Small intestine (tissue), 16 donors: ENCODE measurements around the gene CACNA1A. TPM values are rescaled to one million over a fixed set of nuclear protein-coding genes. Genes with fewer than 3 reads are reported as not detected.

Experiments
- DNase-seq, 2 donors: peaks; one replicate each; pipeline versions ENCODE4 v3.0.0 to v3.0.0-alpha.2; 2013
- FAIRE-seq: peaks from 2 replicates; lab custom pipeline; 2012; peaks lifted over from hg19 to GRCh38; lab: Jason Lieb, UNC
- H3K27ac ChIP-seq, 3 donors: one replicate each; pipeline ENCODE4 v1.5.1; 2013; ENCODE audit warnings: low read length in 2 of 3, mild to moderate bottlenecking in 2 of 3, control low read depth in 1 of 3, inconsistent platforms in 1 of 3, low read depth in 1 of 3, moderate library complexity in 1 of 3
- H3K27me3 ChIP-seq, 3 donors: one replicate each; pipeline ENCODE4 v1.6.1; 2013; ENCODE audit warnings: low read length in 3 of 3, inconsistent platforms in 1 of 3; ENCODE audit not compliant: control insufficient read depth in 3 of 3, insufficient read depth in 3 of 3
- H3K36me3 ChIP-seq, 3 donors: one replicate each; pipeline ENCODE4 v1.6.1; 2013; ENCODE audit warnings: low read length in 3 of 3, inconsistent platforms in 1 of 3, low read depth in 1 of 3, mild to moderate bottlenecking in 1 of 3, moderate library complexity in 1 of 3; ENCODE audit not compliant: control insufficient read depth in 3 of 3, insufficient read depth in 2 of 3
- H3K4me1 ChIP-seq, 3 donors: one replicate each; pipeline ENCODE4 v1.6.1; 2013; ENCODE audit warnings: low read length in 2 of 3, inconsistent platforms in 1 of 3, low read depth in 1 of 3, mild to moderate bottlenecking in 1 of 3, moderate library complexity in 1 of 3; ENCODE audit not compliant: control insufficient read depth in 3 of 3, insufficient read depth in 2 of 3
- H3K4me3 ChIP-seq, 3 donors: one replicate each; pipeline ENCODE4 v1.5.1; 2013; ENCODE audit warnings: low read length in 3 of 3, control low read depth in 1 of 3, inconsistent platforms in 1 of 3, low read depth in 1 of 3, mild to moderate bottlenecking in 1 of 3, moderate library complexity in 1 of 3
- H3K9me3 ChIP-seq, 2 donors: one replicate each; pipeline ENCODE4 v1.6.1; 2013; ENCODE audit warnings: low read depth in 1 of 2, low read length in 1 of 2; ENCODE audit not compliant: control insufficient read depth in 2 of 2, insufficient read depth in 1 of 2
- WGBS, 3 donors: extraction: QIAGEN DNeasy Blood & Tissue Kit; methylation state at CpG; one replicate each; pipeline ENCODE4 v1.1.7; 2013; 5-methylcytosine and 5-hydroxymethylcytosine counted together
- long read RNA-seq, 10 donors: transcript quantifications; one replicate each; lab custom pipeline, GENCODE V29; 2026
- polyA plus RNA-seq, 4 donors: library from polyadenylated mRNA; stranded (reverse) in 3 of 4; unstranded in 1 of 4; fragments of 200-250 nt in 3 of 4; fragments of 120-200 nt in 1 of 4; gene quantifications; one replicate each; pipeline versions ENCODE4 v1.2.1 to v1.2.3, GENCODE V29; 2013
- donor health status: healthy with polysubstance abuse.
- donor health status: control.
- donor health status: control.
- donor health status: Bipolar disorder and iron deficiency.
- donor health status: healthy.

CACNA1A gene
- 1 to 10 TPM in 3 of 4 donors, under 1 TPM in 1; 0.27 to 8.9 (median 2.1) TPM for polyA plus RNA-seq
- long read RNA-seq, donor 1: 0 reads
- long read RNA-seq, donor 2: 0 reads
- long read RNA-seq, donor 3, transcript CACNA1A-229 (1 exons, 740 nt): major isoform, 5 of 6 reads
- long read RNA-seq, donor 3, partial matches to known transcripts: 0 of 6 reads
- long read RNA-seq, donor 3, other reads (novel, unspliced or antisense): 0 of 6 reads
- long read RNA-seq, donor 4: 0 reads
- long read RNA-seq, donor 5, partial matches to known transcripts: 0 of 2 reads
- long read RNA-seq, donor 5, other reads (novel, unspliced or antisense): 0 of 2 reads
- long read RNA-seq, donor 6, partial matches to known transcripts: 0 of 1 reads
- long read RNA-seq, donor 6, other reads (novel, unspliced or antisense): 0 of 1 reads
- long read RNA-seq, donor 7: 0 reads
- long read RNA-seq, donor 8: 0 reads
- long read RNA-seq, donor 9, partial matches to known transcripts: 0 of 3 reads
- long read RNA-seq, donor 9, other reads (novel, unspliced or antisense): 0 of 3 reads
- long read RNA-seq, donor 10, partial matches to known transcripts: 0 of 3 reads
- long read RNA-seq, donor 10, other reads (novel, unspliced or antisense): 0 of 3 reads

DNA sequence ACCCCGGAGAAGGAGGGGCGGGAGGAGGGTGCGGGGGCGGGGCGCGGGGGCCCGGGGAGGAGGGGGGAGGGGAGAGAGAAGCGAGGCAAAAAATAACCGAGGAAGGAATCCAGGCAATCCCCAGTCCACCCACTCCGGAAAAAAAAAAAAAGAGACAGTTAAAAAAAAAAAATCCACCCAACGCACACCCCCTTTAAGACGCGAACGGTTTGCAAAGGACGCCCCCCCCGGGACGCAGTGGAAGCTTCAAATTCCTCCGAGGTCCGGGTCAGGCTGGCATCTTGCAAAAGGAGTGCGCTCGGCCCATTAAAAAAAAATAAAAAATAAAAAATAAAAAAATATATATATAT is at the start of gene CACNA1A:
Gene CACNA1A (minus strand): TSS at position 9 of the 350 bp plus-strand sequence. CDS start 255 bp downstream, outside the sequence.
- FAIRE-seq (no peak), DNase-seq (no peak)
- no peaks in the 10 kb centered on the region for H3K36me3 ChIP-seq
- H3K4me3 ChIP-seq: peak within 1 kb of the TSS in 1 of 3 donors; percentile 18
- no peak within 1 kb of the TSS for H3K27ac ChIP-seq
- H3K4me1 ChIP-seq: no peaks in the 10 kb centered on the region
- no peaks in the 10 kb centered on the region for H3K9me3 ChIP-seq
- 1 to 4% (median 3%) methylated on average over 14 to 18 of the region's 21 CpGs for WGBS, 3 donors
- H3K27me3 ChIP-seq: peaks cover 6 to 40% (median 19%) of the 10 kb centered on the region in 3 donors

DNA sequence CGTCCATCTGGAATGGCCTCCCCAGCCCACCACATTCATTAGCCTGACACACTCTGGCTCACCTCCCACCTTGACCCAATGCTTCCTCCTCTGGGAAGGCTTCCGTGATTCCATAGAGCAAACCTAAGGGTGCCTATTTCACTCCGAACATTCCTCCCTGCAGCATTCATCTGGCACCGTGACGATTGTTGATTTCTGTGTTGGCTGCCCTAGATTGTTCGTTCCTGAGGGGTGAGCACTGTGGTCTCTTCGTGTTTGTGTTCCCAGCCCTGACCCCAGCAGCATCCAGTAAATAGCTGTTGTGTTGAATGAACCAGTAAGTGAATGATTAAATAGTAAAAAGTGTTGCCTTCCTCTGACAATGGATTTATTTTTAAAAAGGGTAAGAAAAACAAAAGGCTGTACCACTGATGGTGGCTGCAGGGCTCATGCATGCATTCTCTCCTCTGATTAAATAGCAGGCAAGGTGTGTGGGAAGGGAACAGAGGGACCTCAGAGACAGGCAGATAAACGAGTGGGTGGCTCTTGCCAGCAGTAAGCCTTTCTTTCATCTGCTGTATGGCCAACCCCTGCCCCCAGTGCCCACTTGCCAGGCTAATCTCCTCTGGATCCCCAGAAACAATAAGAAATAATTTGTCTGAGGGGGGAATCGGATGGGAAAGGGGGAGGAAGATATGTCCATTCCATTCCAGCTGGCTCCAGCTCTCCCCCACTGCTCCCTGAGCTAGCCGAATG is 48.4 kb upstream of the CACNA1A start:
- FAIRE-seq: no peak

DNA sequence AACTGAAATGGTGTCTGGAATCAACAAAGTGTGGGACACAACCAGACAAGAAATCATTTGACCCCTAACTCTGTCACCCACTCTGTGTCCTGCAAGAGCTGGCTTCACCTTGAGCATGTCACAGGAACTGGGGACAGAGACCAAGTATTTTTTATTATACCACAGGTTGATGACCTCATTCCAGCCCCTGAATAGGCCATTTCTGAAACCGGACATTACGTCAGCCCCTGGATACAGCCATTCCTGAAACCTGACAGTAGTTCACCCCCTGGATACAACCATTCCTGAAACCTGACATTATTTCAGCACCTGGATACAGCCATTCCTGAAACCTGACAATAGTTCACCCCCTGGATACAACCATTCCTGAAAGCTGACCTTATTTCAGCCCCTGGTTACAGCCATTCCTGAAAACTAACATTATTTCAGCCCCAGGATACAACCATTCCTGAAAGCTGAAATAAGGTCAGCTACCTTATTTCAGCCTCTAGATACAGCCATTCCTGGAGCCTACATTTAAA is 47.7 kb upstream of the CACNA1A start:
- Histone ChIP-seq H3K4me1 (no peaks in the 10 kb centered on the region), H3K9me3 (no peaks in the 10 kb centered on the region), H3K4me3 (no peak overlapping the region), H3K36me3 (no peaks in the 10 kb centered on the region), H3K27ac (no peak overlapping the region), H3K27me3 (peaks cover 0 to 7% (median 2%) of the 10 kb centered on the region in 3 donors)
- FAIRE-seq (no peak), DNase-seq (no peak)
- 93 to 95% (median 94%) methylated on average over 2 of the region's 2 CpGs for WGBS, 3 donors

More for the DNA sequence above, 48.4 kb upstream of the CACNA1A start:
- Histone ChIP-seq H3K4me3 (no peak overlapping the region), H3K9me3 (no peaks in the 10 kb centered on the region), H3K27ac (no peak overlapping the region), H3K36me3 (no peaks in the 10 kb centered on the region), H3K27me3 (peaks cover 0 to 7% (median 2%) of the 10 kb centered on the region in 3 donors), H3K4me1 (no peaks in the 10 kb centered on the region)
- 39 to 52% (median 42%) methylated on average over 10 of the region's 10 CpGs for WGBS, 3 donors
- no peak for DNase-seq

DNA sequence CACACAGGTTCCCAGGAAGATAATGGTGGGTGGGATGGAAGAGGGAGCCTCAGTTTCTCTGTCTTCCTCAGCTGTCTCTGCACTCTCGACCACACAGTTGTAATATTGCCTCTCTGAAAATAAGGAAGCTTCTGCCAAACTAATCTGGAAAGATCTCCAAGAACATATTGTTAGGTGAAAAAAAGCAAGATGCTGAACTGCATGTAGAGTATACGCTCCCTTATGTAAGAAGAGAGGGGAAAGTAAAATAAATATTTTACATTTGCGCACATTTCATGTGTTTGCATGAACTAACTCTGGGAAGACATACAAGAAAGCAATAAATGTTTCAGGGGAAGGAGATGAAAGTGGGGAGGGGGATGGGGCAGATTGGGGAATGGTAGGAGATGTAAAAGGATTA is 41.9 kb upstream of the CACNA1A start:
- Histone ChIP-seq H3K4me1 (no peaks in the 10 kb centered on the region), H3K36me3 (no peaks in the 10 kb centered on the region), H3K27me3 (peaks cover 0 to 5% (median 0%) of the 10 kb centered on the region in 3 donors), H3K27ac (no peak overlapping the region), H3K4me3 (no peak overlapping the region), H3K9me3 (peaks cover 2 to 8% of the 10 kb centered on the region in 2 donors)
- WGBS, 3 donors: 79 to 81% (median 80%) methylated on average over 3 of the region's 3 CpGs
- no peak for FAIRE-seq
- no peak for DNase-seq

DNA sequence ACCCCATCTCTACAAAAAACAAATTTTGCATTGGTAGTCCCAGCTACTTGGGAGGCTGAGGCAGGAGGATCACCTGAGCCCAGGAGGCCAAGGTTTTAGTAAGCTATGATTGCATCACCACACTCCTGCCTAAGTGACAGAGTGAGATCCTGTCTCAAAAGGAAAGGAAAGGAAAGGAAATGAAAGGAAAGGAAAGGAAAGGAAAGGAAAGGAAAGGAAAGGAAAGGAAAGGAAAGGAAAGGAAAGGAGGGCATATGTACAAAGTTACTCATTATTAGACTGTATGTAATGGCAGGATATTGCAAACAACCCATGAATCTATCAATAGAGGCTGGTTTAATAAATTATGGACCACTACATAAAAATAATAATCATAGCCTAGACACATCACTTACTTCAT is 40.8 kb upstream of the CACNA1A start:
- no peak overlapping the region for H3K27ac ChIP-seq
- H3K4me1 ChIP-seq: no peaks in the 10 kb centered on the region
- H3K9me3 ChIP-seq: peaks cover 2 to 8% of the 10 kb centered on the region in 2 donors
- H3K4me3 ChIP-seq: no peak overlapping the region
- H3K36me3 ChIP-seq: no peaks in the 10 kb centered on the region
- DNase-seq (no peak), FAIRE-seq (no peak)
- H3K27me3 ChIP-seq: peaks cover 0 to 3% (median 0%) of the 10 kb centered on the region in 3 donors

- DNase-seq (no peak), FAIRE-seq (no peak)
- H3K36me3 ChIP-seq: no peaks in the 10 kb centered on the region
- no peak overlapping the region for H3K27ac ChIP-seq
- H3K4me1 ChIP-seq: no peaks in the 10 kb centered on the region
- 83 to 89% (median 88%) methylated on average over 2 of the region's 2 CpGs for WGBS, 3 donors
- H3K27me3 ChIP-seq: peaks cover 0 to 4% (median 0%) of the 10 kb centered on the region in 3 donors
- H3K4me3 ChIP-seq: no peak overlapping the region
- H3K9me3 ChIP-seq: peaks cover 2 to 10% of the 10 kb centered on the region in 2 donors
These were observed 38.1 kb upstream of the CACNA1A start for GRCh38 chr19:13544423-13544822.

GRCh38 chr19:13541554-13541953 is 35.3 kb upstream of the CACNA1A start:
- Histone ChIP-seq H3K27me3 (peaks cover 0 to 6% (median 0%) of the 10 kb centered on the region in 3 donors), H3K27ac (no peak overlapping the region), H3K4me3 (no peak overlapping the region), H3K9me3 (peaks cover 2 to 13% of the 10 kb centered on the region in 2 donors), H3K4me1 (no peaks in the 10 kb centered on the region), H3K36me3 (no peaks in the 10 kb centered on the region)
- FAIRE-seq: no peak
- DNase-seq: no peak
- WGBS, 3 donors: 28 to 76% (median 65%) methylated on average over 1 of the region's 1 CpG

DNA sequence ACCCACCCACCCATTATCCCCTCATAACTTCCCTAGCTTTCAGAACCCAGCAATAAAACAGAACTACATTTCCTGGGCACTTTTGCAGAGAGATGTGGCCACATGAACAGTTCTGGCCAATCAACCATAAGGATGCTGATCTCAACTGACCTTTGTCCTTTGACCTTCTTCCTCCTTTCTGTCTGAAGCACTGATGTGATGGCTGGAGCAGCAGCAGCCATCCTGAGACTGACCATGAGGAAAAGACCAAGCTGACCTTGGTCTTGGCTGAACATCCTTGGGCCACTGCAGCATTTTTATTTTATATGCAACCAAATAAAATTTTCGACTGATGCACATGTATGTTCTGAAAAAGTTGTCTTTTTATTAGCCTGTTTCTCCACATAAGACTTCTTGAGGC is 33.1 kb upstream of the CACNA1A start:
- Histone ChIP-seq H3K36me3 (no peaks in the 10 kb centered on the region), H3K27me3 (peaks cover 0 to 6% (median 0%) of the 10 kb centered on the region in 3 donors), H3K4me1 (no peaks in the 10 kb centered on the region), H3K27ac (no peak overlapping the region), H3K9me3 (peaks cover 0 to 5% of the 10 kb centered on the region in 2 donors), H3K4me3 (no peak overlapping the region)
- DNase-seq: no peak
- 68 to 75% (median 75%) methylated on average over 1 of the region's 1 CpG for WGBS, 3 donors
- no peak for FAIRE-seq
